HepG2 (cell line): ENCODE data around the gene NXPH4. TPM values are rescaled to one million over a fixed set of nuclear protein-coding genes. Genes with fewer than 3 reads are reported as not detected.

ENCODE experiments used
- ATAC-seq: fragments of 200-7000 bp; cut with Tn5 transposase; 3 replicates; pipeline ENCODE4 v1.9.1; 2020; ENCODE audit warnings: mild to moderate bottlenecking, moderate library complexity
- BruUV-seq: library from RNA; stranded (reverse); fragments of 400-500 nt; replicated peaks from 2 replicates; lab custom pipeline; 2021; lab: Mats Ljungman, UMichigan
- CTCF ChIA-PET: fragments of 300-600 bp; formaldehyde crosslinking; extraction: SDS; loops from one replicate; lab custom pipeline; 2021; ENCODE audit warnings: low total read pairs, inconsistent platforms, low intra/inter-chr PET ratio; lab: Yijun Ruan, JAX
- POLR2A ChIA-PET: fragments of 350-600 bp; sonication (Branson Sonifier 250); formaldehyde crosslinking; loops from one replicate; lab custom pipeline; 2020; ENCODE audit warnings: antibody characterized with exemption, inconsistent platforms; lab: Yijun Ruan, JAX
- DNase-seq: peaks from one replicate; pipeline ENCODE4 v3.0.0-alpha.2; 2015; ENCODE audit warnings: low spot score
- FAIRE-seq: peaks from 3 replicates; lab custom pipeline; 2011; peaks lifted over from hg19 to GRCh38; lab: Jason Lieb, UNC
- H2AFZ ChIP-seq: one replicate; pipeline ENCODE4 v1.6.1; 2011; ENCODE audit warnings: low read length, inconsistent platforms
- H3K27ac ChIP-seq: fragments of 300-600 bp; 3 replicates; pipeline ENCODE4 v1.8.0; 2011; ENCODE audit warnings: mixed run types, mild to moderate bottlenecking, mixed read lengths, low read length, inconsistent platforms; ENCODE audit not compliant: insufficient read depth; ENCODE audit errors: extremely low read length
- H3K27me3 ChIP-seq, 2 experiments: fragments of 200-600 bp in 1 of 2; 2 replicates in 1 of 2; 3 replicates in 1 of 2; pipeline versions ENCODE4 v1.6.0 to v1.8.0; 2011; ENCODE audit warnings: low read length in 2 of 2, mild to moderate bottlenecking in 2 of 2, moderate library complexity in 2 of 2, inconsistent platforms in 1 of 2; ENCODE audit not compliant: insufficient read depth in 2 of 2, control insufficient read depth in 1 of 2
- H3K36me3 ChIP-seq, 2 experiments: fragments of 200-600 bp in 1 of 2; replicated peaks in 1 of 2; 2 replicates in 1 of 2; 3 replicates in 1 of 2; pipeline versions ENCODE4 v1.5.1 to v1.8.0; 2011; ENCODE audit warnings: low read length in 2 of 2, inconsistent platforms in 1 of 2; ENCODE audit not compliant: insufficient read depth in 2 of 2, control insufficient read depth in 1 of 2
- H3K4me1 ChIP-seq: 2 replicates; pipeline ENCODE4 v1.5.1; 2012; ENCODE audit warnings: low read length, inconsistent platforms; ENCODE audit not compliant: insufficient read depth
- H3K4me2 ChIP-seq: 2 replicates; pipeline ENCODE4 v1.6.0; 2011; ENCODE audit warnings: low read depth, low read length, inconsistent platforms
- H3K4me3 ChIP-seq, 3 experiments: fragments of 200-600 bp in 1 of 3; sonication (generic), shearing (Covaris generic) in 1 of 3; replicated peaks in 1 of 3; 2 replicates each; pipeline ENCODE4 v1.5.1; 2011 to 2016; ENCODE audit warnings: low read length in 3 of 3, inconsistent platforms in 2 of 3, low read depth in 2 of 3, mild to moderate bottlenecking in 2 of 3, control low read depth in 1 of 3, mixed read lengths in 1 of 3; ENCODE audit not compliant: insufficient read depth in 1 of 3
- H3K79me2 ChIP-seq: one replicate; pipeline ENCODE4 v1.6.1; 2011; ENCODE audit warnings: low read length, inconsistent platforms; ENCODE audit not compliant: insufficient read depth
- H3K9ac ChIP-seq: 2 replicates; pipeline ENCODE4 v1.6.0; 2011; ENCODE audit warnings: mild to moderate bottlenecking, low read depth, low read length, inconsistent platforms; ENCODE audit not compliant: insufficient read depth
- H3K9me3 ChIP-seq: 2 replicates; pipeline ENCODE4 v1.5.1; 2012; ENCODE audit warnings: mild to moderate bottlenecking, low read length
- H4K20me1 ChIP-seq: 2 replicates; pipeline ENCODE4 v1.6.0; 2011; ENCODE audit warnings: inconsistent platforms, mild to moderate bottlenecking, low read length, moderate library complexity; ENCODE audit not compliant: insufficient read depth
- KDM4B ChIP-seq: sonication (generic); formaldehyde crosslinking; IDR thresholded peaks from 2 replicates; pipeline ENCODE4 v1.4.0; 2020; ENCODE audit warnings: missing genetic modification reagents
- PHF5A ChIP-seq: IDR thresholded peaks from one replicate; pipeline ENCODE4 v1.6.1; 2018; ENCODE audit warnings: low read depth, missing genetic modification reagents; ENCODE audit not compliant: unreplicated experiment
- RXRB ChIP-seq: IDR thresholded peaks from 2 replicates; pipeline ENCODE4 v1.6.1; 2016; ENCODE audit warnings: borderline replicate concordance, missing genetic modification reagents, missing compliant biosample characterization
- TEAD2 ChIP-seq: sonication (generic); formaldehyde crosslinking; IDR thresholded peaks from 2 replicates; pipeline ENCODE4 v1.9.0; 2021; ENCODE audit warnings: missing genetic modification reagents
- TGIF2 ChIP-seq: IDR thresholded peaks from 2 replicates; pipeline ENCODE4 v1.6.1; 2016; ENCODE audit warnings: control low read depth, missing compliant biosample characterization
- THYN1 ChIP-seq: sonication (generic); formaldehyde crosslinking; IDR thresholded peaks from 2 replicates; pipeline ENCODE4 v1.8.1; 2023; ENCODE audit warnings: low read depth, mild to moderate bottlenecking, moderate library complexity, missing genetic modification reagents, borderline replicate concordance
- ZNF3 ChIP-seq: IDR thresholded peaks from 2 replicates; pipeline ENCODE4 v1.7.0; 2017; ENCODE audit warnings: inconsistent platforms
- WGBS: methylation state at CpG from one replicate; pipeline ENCODE4 v1.1.6; 2017; ENCODE audit warnings: low lambda C conversion rate; 5-methylcytosine and 5-hydroxymethylcytosine counted together
- in situ Hi-C: cut with HindIII; loops from 2 replicates; pipeline ENCODE4 v1.10.0; 2017; ENCODE audit warnings: low pct_unique_long_range_greater_than_20kb; ENCODE audit not compliant: extremely low pct_ligation_motif_present
- intact Hi-C: fragments of 100-400 bp; cut with micrococcal nuclease; formaldehyde crosslinking; loops from one replicate; pipeline ENCODE4 v1.10.0; 2022; ENCODE audit not compliant: unreplicated experiment
- polyA plus RNA-seq, 8 experiments: library from polyadenylated mRNA; depleted of rRNA in 3 of 8; stranded (reverse) in 7 of 8; unstranded in 1 of 8; fragments of >200 nt; fragmentation: Illumina TruSeq in 4 of 8; extraction: Trizol in 4 of 8; gene quantifications; 2 replicates each; pipeline versions ENCODE4 v1.2.1 to v1.2.3, GENCODE V29; 2011 to 2016; ENCODE audit warnings: low read depth in 4 of 8, missing spikeins in 1 of 8, mixed read lengths in 1 of 8; ENCODE audit not compliant: insufficient read depth in 1 of 8
- total RNA-seq, 5 experiments: library from RNA; depleted of rRNA; stranded (reverse); fragments of >200 nt; fragmentation: Illumina TruSeq; extraction: Trizol; gene quantifications; 2 replicates each; pipeline ENCODE4 v1.2.3, GENCODE V29; 2016; ENCODE audit warnings: low read depth in 1 of 5
- TF ChIP-seq, protein P1 (sequence below): sonication (generic); formaldehyde crosslinking; IDR thresholded peaks from 2 replicates; pipeline ENCODE4 v1.8.0; 2023; ENCODE audit warnings: mild to moderate bottlenecking, missing genetic modification reagents
- TF ChIP-seq, protein P2 (sequence below): IDR thresholded peaks from 2 replicates; pipeline ENCODE4 v1.6.1; 2016; ENCODE audit warnings: low read depth, missing genetic modification reagents, missing compliant biosample characterization
- TF ChIP-seq, protein P3 (sequence below): sonication (generic); formaldehyde crosslinking; IDR thresholded peaks from 2 replicates; pipeline ENCODE4 v1.5.0; 2020; ENCODE audit warnings: missing genetic modification reagents
- TF ChIP-seq, protein P4 (sequence below): IDR thresholded peaks from 2 replicates; pipeline ENCODE4 v1.6.1; 2016; ENCODE audit warnings: missing genetic modification reagents, missing compliant biosample characterization
- TF ChIP-seq, protein P5 (sequence below): sonication (generic); formaldehyde crosslinking; conservative IDR thresholded peaks from 2 replicates; pipeline ENCODE4 v1.4.0; 2020; ENCODE audit warnings: mild to moderate bottlenecking, missing genetic modification reagents, moderate library complexity

The NXPH4 gene
- total and polyA plus RNA-seq, 2 of the 13 experiments (the other 11 are each of a cell fraction or from before 2014, with no cell fraction given), result 0.13 TPM; not detected in 1

DNA sequence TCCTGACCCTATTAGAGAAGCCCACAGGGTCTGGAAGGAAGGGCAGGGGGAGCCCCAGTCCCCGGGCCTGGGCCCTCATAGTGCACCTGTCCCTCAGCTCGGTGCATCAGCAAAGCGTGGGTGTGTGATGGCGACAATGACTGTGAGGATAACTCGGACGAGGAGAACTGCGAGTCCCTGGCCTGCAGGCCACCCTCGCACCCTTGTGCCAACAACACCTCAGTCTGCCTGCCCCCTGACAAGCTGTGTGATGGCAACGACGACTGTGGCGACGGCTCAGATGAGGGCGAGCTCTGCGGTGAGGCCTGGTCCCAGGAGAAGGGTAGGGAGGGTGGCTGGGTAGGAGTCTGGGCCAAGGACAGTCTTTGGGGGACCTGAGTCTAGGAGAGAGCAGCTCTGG, 42.9 kb upstream of the NXPH4 start:
- Histone ChIP-seq H3K4me1 (0 out of 2 replicates have a peak, but pooled peaks cover 5% of the 10 kb centered on the region), H3K4me2 (no peak overlapping the region), H3K4me3 (no peak overlapping the region), H3K36me3 (peaks cover 47 to 86% of the 10 kb centered on the region in 2 experiments), H3K27ac (no peak overlapping the region), H2AFZ (no peak overlapping the region), H3K9ac (no peak overlapping the region), H3K27me3 (no peaks in the 10 kb centered on the region), H4K20me1 (no peaks in the 10 kb centered on the region; the same call in 1 of the 2 replicates), H3K79me2 (no peaks in the 10 kb centered on the region), H3K9me3 (no peaks in the 10 kb centered on the region)
- FAIRE-seq, result no peak
- WGBS, result 100% methylated on average over 7 of the region's 14 CpGs
- POLR2A ChIA-PET, result interaction anchor here (1.3 to 7.8 kb wide), 4 partner anchors 11 to 62 kb away, joined by 3 to 103 read pairs (median 20); partner anchors contain the start of genes LRP1 and LRP1-AS
- no TSS peak for BruUV-seq
- in situ Hi-C loops (no loop called here), intact Hi-C loops (loop anchor here (1.0 kb wide), 1 partner anchor 46 kb away; no protein-coding TSS in a partner anchor)
- DNase-seq, result no peak
- ATAC-seq, result no peak
- CTCF ChIA-PET, result interaction anchor here (2.9 to 3.7 kb wide), 2 partner anchors 47 to 49 kb away, joined by 22 to 47 read pairs; no protein-coding TSS in a partner anchor
- TF ChIP-seq TGIF2 (CRISPR knock-in tag) (no peak), ZNF3 (no peak), TEAD2 (no peak), KDM4B (CRISPR knock-in tag) (no peak), PHF5A (CRISPR knock-in tag) (no peak), RXRB (CRISPR knock-in tag) (no peak), THYN1 (CRISPR knock-in tag) (no peak)
- TF ChIP-seq, protein P1, sequence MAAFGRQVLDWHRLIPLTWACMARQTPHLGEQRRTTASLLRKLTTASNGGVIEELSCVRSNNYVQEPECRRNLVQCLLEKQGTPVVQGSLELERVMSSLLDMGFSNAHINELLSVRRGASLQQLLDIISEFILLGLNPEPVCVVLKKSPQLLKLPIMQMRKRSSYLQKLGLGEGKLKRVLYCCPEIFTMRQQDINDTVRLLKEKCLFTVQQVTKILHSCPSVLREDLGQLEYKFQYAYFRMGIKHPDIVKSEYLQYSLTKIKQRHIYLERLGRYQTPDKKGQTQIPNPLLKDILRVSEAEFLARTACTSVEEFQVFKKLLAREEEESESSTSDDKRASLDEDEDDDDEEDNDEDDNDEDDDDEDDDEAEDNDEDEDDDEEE (CRISPR knock-in tag), result no peak
- TF ChIP-seq, protein P2, sequence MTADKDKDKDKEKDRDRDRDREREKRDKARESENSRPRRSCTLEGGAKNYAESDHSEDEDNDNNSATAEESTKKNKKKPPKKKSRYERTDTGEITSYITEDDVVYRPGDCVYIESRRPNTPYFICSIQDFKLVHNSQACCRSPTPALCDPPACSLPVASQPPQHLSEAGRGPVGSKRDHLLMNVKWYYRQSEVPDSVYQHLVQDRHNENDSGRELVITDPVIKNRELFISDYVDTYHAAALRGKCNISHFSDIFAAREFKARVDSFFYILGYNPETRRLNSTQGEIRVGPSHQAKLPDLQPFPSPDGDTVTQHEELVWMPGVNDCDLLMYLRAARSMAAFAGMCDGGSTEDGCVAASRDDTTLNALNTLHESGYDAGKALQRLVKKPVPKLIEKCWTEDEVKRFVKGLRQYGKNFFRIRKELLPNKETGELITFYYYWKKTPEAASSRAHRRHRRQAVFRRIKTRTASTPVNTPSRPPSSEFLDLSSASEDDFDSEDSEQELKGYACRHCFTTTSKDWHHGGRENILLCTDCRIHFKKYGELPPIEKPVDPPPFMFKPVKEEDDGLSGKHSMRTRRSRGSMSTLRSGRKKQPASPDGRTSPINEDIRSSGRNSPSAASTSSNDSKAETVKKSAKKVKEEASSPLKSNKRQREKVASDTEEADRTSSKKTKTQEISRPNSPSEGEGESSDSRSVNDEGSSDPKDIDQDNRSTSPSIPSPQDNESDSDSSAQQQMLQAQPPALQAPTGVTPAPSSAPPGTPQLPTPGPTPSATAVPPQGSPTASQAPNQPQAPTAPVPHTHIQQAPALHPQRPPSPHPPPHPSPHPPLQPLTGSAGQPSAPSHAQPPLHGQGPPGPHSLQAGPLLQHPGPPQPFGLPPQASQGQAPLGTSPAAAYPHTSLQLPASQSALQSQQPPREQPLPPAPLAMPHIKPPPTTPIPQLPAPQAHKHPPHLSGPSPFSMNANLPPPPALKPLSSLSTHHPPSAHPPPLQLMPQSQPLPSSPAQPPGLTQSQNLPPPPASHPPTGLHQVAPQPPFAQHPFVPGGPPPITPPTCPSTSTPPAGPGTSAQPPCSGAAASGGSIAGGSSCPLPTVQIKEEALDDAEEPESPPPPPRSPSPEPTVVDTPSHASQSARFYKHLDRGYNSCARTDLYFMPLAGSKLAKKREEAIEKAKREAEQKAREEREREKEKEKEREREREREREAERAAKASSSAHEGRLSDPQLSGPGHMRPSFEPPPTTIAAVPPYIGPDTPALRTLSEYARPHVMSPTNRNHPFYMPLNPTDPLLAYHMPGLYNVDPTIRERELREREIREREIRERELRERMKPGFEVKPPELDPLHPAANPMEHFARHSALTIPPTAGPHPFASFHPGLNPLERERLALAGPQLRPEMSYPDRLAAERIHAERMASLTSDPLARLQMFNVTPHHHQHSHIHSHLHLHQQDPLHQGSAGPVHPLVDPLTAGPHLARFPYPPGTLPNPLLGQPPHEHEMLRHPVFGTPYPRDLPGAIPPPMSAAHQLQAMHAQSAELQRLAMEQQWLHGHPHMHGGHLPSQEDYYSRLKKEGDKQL, result no peak
- TF ChIP-seq, protein P3, sequence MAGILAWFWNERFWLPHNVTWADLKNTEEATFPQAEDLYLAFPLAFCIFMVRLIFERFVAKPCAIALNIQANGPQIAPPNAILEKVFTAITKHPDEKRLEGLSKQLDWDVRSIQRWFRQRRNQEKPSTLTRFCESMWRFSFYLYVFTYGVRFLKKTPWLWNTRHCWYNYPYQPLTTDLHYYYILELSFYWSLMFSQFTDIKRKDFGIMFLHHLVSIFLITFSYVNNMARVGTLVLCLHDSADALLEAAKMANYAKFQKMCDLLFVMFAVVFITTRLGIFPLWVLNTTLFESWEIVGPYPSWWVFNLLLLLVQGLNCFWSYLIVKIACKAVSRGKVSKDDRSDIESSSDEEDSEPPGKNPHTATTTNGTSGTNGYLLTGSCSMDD (CRISPR knock-in tag), result no peak
- TF ChIP-seq, protein P4, sequence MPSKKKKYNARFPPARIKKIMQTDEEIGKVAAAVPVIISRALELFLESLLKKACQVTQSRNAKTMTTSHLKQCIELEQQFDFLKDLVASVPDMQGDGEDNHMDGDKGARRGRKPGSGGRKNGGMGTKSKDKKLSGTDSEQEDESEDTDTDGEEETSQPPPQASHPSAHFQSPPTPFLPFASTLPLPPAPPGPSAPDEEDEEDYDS (CRISPR knock-in tag), result no peak
- TF ChIP-seq, protein P5, sequence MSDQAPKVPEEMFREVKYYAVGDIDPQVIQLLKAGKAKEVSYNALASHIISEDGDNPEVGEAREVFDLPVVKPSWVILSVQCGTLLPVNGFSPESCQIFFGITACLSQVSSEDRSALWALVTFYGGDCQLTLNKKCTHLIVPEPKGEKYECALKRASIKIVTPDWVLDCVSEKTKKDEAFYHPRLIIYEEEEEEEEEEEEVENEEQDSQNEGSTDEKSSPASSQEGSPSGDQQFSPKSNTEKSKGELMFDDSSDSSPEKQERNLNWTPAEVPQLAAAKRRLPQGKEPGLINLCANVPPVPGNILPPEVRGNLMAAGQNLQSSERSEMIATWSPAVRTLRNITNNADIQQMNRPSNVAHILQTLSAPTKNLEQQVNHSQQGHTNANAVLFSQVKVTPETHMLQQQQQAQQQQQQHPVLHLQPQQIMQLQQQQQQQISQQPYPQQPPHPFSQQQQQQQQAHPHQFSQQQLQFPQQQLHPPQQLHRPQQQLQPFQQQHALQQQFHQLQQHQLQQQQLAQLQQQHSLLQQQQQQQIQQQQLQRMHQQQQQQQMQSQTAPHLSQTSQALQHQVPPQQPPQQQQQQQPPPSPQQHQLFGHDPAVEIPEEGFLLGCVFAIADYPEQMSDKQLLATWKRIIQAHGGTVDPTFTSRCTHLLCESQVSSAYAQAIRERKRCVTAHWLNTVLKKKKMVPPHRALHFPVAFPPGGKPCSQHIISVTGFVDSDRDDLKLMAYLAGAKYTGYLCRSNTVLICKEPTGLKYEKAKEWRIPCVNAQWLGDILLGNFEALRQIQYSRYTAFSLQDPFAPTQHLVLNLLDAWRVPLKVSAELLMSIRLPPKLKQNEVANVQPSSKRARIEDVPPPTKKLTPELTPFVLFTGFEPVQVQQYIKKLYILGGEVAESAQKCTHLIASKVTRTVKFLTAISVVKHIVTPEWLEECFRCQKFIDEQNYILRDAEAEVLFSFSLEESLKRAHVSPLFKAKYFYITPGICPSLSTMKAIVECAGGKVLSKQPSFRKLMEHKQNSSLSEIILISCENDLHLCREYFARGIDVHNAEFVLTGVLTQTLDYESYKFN (CRISPR knock-in tag), result no peak
